Measurements from ENCODE around the gene LACRT.
A peak's percentile ranks its signal among the peaks of the same experiment; 100 is the strongest.
"Not testable (repeated sequence)": the region's sequence is repeated elsewhere in the genome, so short reads cannot be mapped to it uniquely, and the experiment has no call there.

Gene LACRT

DNA sequence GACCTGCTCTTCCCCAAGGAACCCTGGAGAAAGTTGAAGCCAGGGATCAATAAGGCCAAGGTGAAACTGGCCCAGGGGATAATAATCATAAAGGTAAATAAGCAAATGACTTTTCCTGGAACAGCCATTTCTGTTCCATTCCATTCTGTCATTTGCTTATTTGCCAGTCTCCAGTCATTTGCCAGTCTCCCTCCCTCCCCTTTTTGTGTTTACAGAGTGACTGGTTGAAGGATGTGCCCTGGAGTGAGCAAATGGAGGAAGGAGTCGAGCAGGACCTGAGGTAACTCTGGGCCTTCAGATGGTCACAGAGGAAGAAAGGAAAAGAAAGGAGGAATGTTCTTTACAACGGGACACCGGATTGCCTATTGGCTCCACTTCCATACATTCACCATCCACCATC lies 31.3 kb upstream of the LACRT start:
- ChIA-PET POLR2A (no interaction called here), CTCF (interaction anchor here (0.6 kb wide), 1 partner anchor 24 kb away, joined by 3 read pairs; no protein-coding TSS in a partner anchor)
- TF ChIP-seq SUZ12 (IDR thresholded peaks at IDR 0.05) (no peak), FOXK2 (IDR thresholded peaks at IDR 0.05) (no peak), CTBP1 (IDR thresholded peaks at IDR 0.05; ENCODE audit: borderline replicate concordance) (no peak), TARDBP (IDR thresholded peaks at IDR 0.05) (no peak), ZNF384 (IDR thresholded peaks at IDR 0.05) (no peak), BHLHE40 (IDR thresholded peaks at IDR 0.05; ENCODE audit: borderline replicate concordance) (no peak), NFRKB (IDR thresholded peaks at IDR 0.05) (no peak), ELF4 (IDR thresholded peaks at IDR 0.05) (no peak), HDGF (IDR thresholded peaks at IDR 0.05; ENCODE audit: borderline replicate concordance) (no peak)
- no peak for DNase-seq (ENCODE audit: extremely low spot score)

- CTCF ChIA-PET: interaction anchor here (0.6 kb wide), 1 partner anchor 25 kb away, joined by 3 read pairs; no protein-coding TSS in a partner anchor
- DNase-seq (ENCODE audit: extremely low spot score); POLR2A ChIA-PET: not testable (repeated sequence)
Measured at GRCh38 chr12:54665022-54665635, 30.4 kb upstream of the LACRT start.

DNA sequence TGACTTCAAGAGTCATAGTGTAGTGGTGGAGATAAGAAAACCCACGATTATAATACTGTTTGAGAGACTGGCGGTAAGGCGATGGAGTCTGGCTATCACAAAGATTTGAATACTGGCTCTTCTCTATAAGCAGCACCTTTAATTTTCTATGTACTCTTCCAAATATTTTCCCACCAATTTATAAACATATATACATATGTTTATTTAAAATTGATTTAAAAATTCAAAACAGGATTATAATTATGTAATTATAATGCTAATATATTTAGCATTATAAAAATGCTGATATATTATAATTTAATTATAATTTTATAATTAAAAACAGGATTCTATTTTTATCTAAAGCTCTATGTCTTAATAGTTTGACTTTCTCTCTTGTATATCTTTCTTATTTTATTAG lies 28.9 kb upstream of the LACRT start:
- no peak for DNase-seq (ENCODE audit: extremely low spot score)
- ChIA-PET CTCF (interaction anchor here (2.0 kb wide), 1 partner anchor 10 kb away, joined by 7 read pairs; no protein-coding TSS in a partner anchor), POLR2A (no interaction called here)
- no peak for TF ChIP-seq FOXK2 (IDR thresholded peaks at IDR 0.05)
- TF ChIP-seq NFRKB (IDR thresholded peaks at IDR 0.05): no peak
- TF ChIP-seq L3MBTL2 (conservative IDR thresholded peaks at IDR 0.05): no peak
- TF ChIP-seq PKNOX1 (IDR thresholded peaks at IDR 0.05): no peak
- TF ChIP-seq CTBP1 (IDR thresholded peaks at IDR 0.05; ENCODE audit: borderline replicate concordance): no peak
- TF ChIP-seq ARNT (IDR thresholded peaks at IDR 0.05): no peak
- TF ChIP-seq LEF1 (IDR thresholded peaks at IDR 0.05; ENCODE audit: borderline replicate concordance): no peak
- no peak for TF ChIP-seq ELF4 (IDR thresholded peaks at IDR 0.05)
- TF ChIP-seq BHLHE40 (IDR thresholded peaks at IDR 0.05; ENCODE audit: borderline replicate concordance): no peak
- no peak for TF ChIP-seq SUZ12 (IDR thresholded peaks at IDR 0.05)
- no peak for TF ChIP-seq SP1 (IDR thresholded peaks at IDR 0.05)
- TF ChIP-seq HDGF (IDR thresholded peaks at IDR 0.05; ENCODE audit: borderline replicate concordance): no peak
- no peak for TF ChIP-seq TARDBP (IDR thresholded peaks at IDR 0.05)
- TF ChIP-seq FOXA1 (IDR thresholded peaks at IDR 0.05): no peak

DNA sequence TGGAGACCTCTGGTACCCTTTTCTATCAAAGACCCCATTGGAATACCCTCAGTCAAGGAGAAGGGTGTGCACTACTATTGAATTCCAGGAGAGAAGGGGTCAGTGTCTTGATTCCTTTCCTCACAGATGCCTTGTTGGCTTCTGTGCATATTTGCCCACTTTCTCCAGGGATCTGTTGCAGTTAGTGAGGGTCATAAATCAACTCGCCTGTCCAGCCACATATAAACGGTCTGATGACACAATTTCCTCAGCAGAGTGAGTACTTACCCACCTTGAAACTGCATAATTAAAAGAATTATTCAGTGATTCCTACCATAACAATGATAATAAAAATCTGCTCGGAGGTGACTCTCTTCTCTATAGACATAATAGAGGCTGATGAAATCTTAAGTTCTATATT lies 27.3 kb upstream of the LACRT start:
- POLR2A ChIA-PET: no interaction called here
- TF ChIP-seq PKNOX1 (IDR thresholded peaks at IDR 0.05) (peak; percentile 61), SUZ12 (IDR thresholded peaks at IDR 0.05) (no peak)
- no peak for DNase-seq (ENCODE audit: extremely low spot score)
- CTCF ChIA-PET: interaction anchor here (2.0 kb wide), 1 partner anchor 12 kb away, joined by 7 read pairs; no protein-coding TSS in a partner anchor

GRCh38 chr12:54661048-54661447 lies 26.4 kb upstream of the LACRT start:
- ChIA-PET POLR2A (no interaction called here), CTCF (no interaction called here)
- no peak for DNase-seq (ENCODE audit: extremely low spot score)
- TF ChIP-seq SUZ12 (IDR thresholded peaks at IDR 0.05) (no peak), FOXM1 (IDR thresholded peaks at IDR 0.05; ENCODE audit: borderline replicate concordance) (no peak), FOXA1 (IDR thresholded peaks at IDR 0.05) (no peak), TARDBP (IDR thresholded peaks at IDR 0.05) (no peak), L3MBTL2 (conservative IDR thresholded peaks at IDR 0.05) (no peak), BHLHE40 (IDR thresholded peaks at IDR 0.05; ENCODE audit: borderline replicate concordance) (no peak)

- POLR2A ChIA-PET: no interaction called here
- no peak for DNase-seq (ENCODE audit: extremely low spot score)
- CTCF ChIA-PET: no interaction called here
- TF ChIP-seq HDGF (IDR thresholded peaks at IDR 0.05; ENCODE audit: borderline replicate concordance) (no peak), SP1 (IDR thresholded peaks at IDR 0.05) (no peak), FOXM1 (IDR thresholded peaks at IDR 0.05; ENCODE audit: borderline replicate concordance) (no peak), ARNT (IDR thresholded peaks at IDR 0.05) (no peak), BHLHE40 (IDR thresholded peaks at IDR 0.05; ENCODE audit: borderline replicate concordance) (no peak), FOXA1 (IDR thresholded peaks at IDR 0.05) (no peak), FOXK2 (IDR thresholded peaks at IDR 0.05) (no peak), CTBP1 (IDR thresholded peaks at IDR 0.05; ENCODE audit: borderline replicate concordance) (no peak), ELF4 (IDR thresholded peaks at IDR 0.05) (no peak), NFRKB (IDR thresholded peaks at IDR 0.05) (no peak), ZNF384 (IDR thresholded peaks at IDR 0.05) (no peak), SUZ12 (IDR thresholded peaks at IDR 0.05) (no peak), PKNOX1 (IDR thresholded peaks at IDR 0.05) (no peak), TARDBP (IDR thresholded peaks at IDR 0.05) (no peak), L3MBTL2 (conservative IDR thresholded peaks at IDR 0.05) (no peak), LEF1 (IDR thresholded peaks at IDR 0.05; ENCODE audit: borderline replicate concordance) (no peak)
Measured at GRCh38 chr12:54660320-54660962, 25.7 kb upstream of the LACRT start.
